Stimulated activated CD8-positive, alpha-beta memory T cell treated with anti-CD3 and anti-CD28 coated beads, Interleukin-4, amount 100 ng/mL, for 48 hours (primary cell): Measurements from ENCODE around the gene ABCC1.

Experiments used
- DNase-seq: peaks from one replicate; pipeline ENCODE4 v3.0.0-alpha.2; 2020

Gene ABCC1

DNA sequence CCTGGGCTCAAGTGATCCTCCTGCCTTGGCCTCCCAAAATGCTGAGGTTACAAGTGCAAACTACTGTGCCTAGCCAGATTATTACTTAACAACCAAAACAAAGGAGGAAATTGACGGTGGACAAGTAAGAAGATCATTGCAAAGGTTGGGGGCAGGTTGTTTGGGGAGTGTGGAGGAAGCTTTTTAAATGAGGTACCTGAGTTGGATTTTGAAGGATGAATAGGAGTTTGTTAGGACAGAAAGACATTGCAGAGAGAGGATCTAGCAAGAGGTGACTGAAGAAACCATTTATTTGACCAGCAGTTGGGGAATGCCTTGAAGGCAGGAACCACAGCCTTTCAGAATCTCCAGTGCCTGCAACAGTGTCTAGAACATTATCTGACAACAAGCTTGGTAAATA is 51.3 kb downstream of the ABCC1 start:
- no peak for DNase-seq

GRCh38 chr16:16001596-16002255 is 52.3 kb downstream of the ABCC1 start:
- no peak for DNase-seq

- no peak for DNase-seq
Measured at GRCh38 chr16:16003719-16004313, 54.4 kb downstream of the ABCC1 start.

DNA sequence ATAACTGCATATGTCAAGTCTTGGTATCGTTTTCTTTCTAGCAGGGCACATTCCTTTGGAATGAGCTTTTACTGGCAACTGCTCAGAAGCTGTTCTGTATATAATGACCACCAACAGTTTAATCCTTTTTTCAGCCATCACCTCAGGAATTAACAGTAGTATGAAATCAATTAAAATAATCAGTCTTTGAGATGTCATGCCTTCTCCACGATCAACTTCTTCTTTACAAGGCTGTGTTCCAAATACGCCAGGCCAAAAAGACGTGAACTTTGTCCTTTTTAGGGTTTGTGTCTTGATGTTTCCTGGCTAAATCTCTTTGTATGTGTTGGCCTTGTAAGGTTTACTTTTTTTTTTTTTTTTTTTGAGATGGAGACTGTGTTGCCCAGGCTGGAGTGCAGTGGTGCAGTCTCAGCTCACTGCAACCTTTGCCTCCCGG is 54.9 kb downstream of the ABCC1 start:
- no peak for DNase-seq

DNA sequence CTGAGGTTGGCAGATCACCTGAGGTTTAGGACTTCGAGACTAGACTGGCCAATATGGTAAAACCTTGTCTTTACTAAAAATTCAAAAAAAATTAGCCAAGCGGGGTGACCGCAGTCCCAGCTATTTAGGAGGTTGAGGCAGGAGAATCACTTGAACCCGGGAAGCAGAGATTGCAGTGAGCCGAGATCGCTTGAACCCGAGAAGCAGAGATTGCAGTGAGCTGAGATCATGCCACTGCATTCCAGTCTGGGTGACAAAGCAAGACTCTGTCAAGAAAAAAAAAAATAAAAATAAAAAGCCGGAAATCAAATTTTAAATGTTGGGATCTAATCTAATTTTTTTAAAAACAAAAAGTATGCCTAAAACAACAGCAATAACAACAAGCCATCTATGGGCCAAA is 56.3 kb downstream of the ABCC1 start:
- DNase-seq = no peak

DNA sequence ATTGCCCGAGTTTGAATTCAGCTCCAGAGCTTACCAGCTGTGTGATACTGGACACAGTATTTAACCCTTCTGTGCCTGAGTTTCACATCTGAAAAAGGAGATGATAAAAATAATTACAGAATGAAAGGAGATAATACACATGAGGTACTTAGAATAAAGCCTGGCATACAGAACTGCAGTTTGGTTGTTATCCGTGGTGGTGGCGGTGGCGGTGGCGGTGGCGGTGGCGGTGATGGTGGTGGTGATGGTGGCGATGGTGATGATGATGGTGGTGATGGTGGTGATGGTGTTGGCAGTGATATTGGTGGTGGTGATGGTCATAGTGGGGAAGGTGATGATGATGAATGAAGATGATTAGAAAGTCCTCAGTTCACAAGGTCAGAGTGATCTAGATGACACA is 57.2 kb downstream of the ABCC1 start:
- no peak for DNase-seq

DNA sequence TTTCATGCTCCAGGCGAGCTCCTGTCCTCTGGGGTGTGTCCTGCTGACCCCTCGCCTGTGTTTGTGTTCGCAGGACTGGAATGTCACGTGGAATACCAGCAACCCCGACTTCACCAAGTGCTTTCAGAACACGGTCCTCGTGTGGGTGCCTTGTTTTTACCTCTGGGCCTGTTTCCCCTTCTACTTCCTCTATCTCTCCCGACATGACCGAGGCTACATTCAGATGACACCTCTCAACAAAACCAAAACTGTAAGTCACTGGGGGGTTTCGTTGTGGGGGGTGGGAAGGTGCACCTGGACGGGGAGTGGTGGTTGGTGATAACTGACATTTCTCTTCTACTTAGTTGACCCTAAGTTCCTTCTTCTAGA is 58.3 kb downstream of the ABCC1 start:
- no peak for DNase-seq

DNA sequence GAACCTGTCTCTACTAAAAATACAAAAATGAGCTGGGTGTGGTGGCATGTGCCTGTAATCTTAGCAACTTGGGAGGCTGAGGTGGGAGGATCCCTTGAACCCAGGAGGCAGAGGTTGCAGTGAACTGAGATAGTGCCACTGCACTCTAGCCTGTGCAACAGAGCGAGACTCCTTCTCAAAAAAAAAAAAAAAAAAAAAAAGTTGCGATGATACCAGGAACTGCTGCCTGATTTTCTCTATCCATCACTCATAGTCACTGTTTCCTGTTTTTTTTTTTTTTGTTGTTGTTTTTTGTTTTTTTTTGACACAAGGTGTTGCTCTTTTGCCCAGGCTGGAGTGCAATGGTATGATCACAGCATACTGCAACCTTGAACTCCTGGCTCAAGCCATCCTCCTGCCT is 59.2 kb downstream of the ABCC1 start:
- DNase-seq = no peak

- DNase-seq = no peak
Measured at GRCh38 chr16:16009401-16009800, 60.0 kb downstream of the ABCC1 start.

DNA sequence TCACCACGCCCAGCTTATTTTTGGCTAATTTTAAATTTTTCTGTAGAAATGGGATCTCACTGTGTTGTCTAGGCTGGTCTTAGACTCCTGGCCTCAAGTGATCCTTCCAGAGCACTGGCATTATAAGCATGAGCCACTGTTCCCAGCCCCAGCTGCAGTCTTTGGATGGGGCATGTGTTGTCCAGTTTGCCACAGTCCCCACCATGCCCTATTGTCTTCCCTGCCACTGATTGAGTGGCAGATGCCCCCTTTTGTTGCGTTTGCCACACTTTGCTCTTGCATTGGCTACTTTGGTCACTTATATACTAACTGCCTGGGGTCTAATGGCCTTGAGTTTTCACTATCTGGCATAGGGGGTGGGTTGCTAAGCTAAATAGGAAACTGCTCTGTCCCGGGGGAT is 60.8 kb downstream of the ABCC1 start:
- no peak for DNase-seq

GRCh38 chr16:16012144-16012543 is 62.7 kb downstream of the ABCC1 start:
- no peak for DNase-seq

GRCh38 chr16:16013812-16014211 is 64.4 kb downstream of the ABCC1 start:
- no peak for DNase-seq

- DNase-seq = no peak
Measured at GRCh38 chr16:16014329-16015224, 65.2 kb downstream of the ABCC1 start.

DNA sequence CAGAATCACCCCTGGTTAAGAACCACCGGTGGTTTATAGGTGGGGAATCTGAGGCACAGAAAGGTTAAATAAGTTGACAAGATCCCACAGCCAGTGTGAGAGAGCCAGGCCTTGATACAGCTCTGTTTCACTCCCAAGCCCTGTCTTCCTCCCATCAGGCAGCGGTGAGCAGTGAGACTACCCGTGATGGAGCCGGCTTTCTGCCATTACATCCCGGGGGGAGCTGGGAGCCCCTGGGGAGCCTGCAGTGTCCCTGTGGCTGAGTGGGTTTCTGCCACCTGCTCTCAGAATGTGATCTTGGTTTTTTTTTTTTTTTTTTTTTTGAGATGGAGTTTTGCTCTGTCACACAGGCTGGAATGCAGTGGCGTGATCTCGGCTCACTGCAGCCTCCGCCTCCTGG is 66.4 kb downstream of the ABCC1 start:
- DNase-seq = no peak

DNA sequence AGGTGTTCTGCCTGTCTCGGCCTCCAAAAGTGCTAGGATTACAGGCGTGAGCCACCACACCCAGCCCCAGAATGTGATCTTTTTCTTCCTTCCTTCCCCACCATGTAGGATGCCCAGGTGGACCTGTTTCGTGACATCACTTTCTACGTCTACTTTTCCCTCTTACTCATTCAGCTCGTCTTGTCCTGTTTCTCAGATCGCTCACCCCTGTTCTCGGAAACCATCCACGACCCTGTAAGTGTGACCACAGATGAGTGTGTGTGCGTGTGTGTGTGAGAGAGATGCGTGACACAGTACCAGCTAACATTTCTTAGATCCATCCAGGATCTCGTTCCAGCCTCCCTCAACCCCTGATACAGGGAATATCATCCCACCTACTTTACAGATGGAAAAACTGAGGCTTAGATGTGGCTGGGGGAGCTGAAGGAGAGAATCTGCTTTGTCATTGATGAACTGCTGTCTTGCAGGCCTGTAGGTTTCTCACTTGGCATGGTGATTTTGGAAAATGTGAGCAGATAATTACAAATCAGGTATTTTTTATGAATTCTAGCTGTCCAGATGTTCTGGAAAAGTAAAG is 67.1 kb downstream of the ABCC1 start:
- DNase-seq = peak; percentile 41

GRCh38 chr16:16017812-16018211 is 68.4 kb downstream of the ABCC1 start:
- DNase-seq = no peak

DNA sequence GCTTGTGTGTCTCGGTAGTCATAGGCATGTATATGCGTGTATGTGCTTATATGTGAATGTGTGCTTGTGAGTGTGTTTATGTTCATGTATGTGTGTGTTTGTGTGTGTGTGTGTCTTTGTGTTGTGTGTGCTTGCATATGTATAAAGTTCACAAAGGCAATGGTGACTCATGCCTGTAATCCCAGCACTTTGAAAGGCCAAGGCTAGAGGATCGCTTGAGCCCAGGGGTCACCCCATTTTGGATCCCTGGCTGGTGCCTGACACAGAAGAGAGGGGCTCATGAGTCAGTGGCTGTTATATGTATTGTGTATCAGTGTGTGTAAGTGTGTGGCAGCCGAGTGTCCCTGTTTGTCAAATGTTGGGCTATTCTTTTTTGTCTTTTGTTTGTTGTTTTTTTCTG is 69.3 kb downstream of the ABCC1 start:
- DNase-seq = no peak

DNA sequence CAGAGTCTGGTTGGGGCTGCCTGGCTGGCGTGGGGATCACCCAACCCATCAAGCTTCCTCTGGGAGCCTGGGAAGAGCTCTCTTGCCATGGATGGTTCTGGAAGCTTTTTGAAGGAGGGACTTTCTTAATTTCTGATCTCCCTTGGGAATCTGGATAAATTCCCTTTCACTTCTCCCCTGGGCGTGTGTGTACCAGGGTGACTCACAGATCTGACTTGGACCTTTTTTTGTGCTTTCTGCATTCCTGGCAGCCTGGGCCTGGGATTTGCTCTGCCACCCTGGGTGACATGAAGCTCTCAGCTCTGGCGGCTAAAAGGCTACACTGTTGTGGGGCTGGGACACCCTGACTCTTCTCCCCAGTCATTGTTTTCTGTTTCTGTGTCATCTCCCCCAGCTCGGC is 70.1 kb downstream of the ABCC1 start:
- DNase-seq = no peak

DNA sequence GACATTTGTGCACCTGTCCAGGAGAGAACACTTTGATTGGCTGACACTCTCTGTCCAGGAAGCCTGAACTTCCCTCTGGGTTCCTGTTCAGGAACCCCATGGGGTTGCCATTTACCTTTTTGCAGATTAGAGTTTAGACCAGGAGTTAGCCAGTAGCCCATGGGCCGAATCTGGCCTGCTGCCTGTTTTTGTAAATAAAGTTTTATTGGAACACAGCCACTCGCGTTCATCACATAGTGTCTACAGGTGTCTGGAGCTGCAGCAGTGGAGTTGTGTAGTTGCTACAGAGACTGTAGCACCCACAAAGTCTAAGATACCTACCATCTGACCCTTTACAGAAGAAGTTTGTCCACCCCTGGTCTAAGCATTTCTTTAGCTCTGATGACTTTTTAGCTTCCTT is 70.9 kb downstream of the ABCC1 start:
- DNase-seq = no peak

DNA sequence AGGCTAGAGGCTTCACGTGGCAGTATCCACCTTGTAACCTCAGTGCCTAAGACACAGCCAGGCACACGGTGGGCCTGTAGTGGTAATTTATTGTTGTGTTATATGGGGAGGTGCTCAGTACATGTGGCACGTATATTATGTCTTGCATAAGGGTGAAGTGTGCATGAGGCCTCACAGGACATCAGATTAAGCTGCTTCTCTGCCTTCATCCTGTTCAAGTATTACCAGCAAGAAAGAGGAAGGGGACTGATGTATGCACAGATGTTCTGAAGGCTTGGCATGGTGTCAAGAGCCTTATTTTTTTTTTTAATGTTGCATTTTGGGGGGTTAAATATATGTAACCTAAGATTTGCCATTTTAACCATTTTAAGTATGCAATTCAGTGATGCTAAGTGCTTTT is 71.6 kb downstream of the ABCC1 start:
- DNase-seq = no peak

DNA sequence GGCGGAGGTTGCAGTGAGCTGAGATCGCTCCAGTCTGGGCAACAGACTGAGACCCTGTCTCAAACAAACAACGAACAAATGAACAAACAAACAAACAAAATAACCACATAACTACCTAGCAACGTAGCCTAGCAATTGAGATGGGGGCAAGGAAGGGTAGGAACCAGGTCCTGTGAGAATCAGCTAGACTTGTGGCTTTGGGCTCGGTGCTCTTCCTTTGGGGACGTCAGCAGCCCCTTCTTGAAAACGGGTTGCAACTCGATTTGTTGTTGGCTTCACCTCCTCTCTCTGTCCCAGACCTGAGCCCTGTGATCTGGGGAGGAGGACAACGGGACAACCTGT is 72.2 kb downstream of the ABCC1 start:
- DNase-seq = no peak

- no peak for DNase-seq
Measured at GRCh38 chr16:16021988-16022682, 72.7 kb downstream of the ABCC1 start.

DNA sequence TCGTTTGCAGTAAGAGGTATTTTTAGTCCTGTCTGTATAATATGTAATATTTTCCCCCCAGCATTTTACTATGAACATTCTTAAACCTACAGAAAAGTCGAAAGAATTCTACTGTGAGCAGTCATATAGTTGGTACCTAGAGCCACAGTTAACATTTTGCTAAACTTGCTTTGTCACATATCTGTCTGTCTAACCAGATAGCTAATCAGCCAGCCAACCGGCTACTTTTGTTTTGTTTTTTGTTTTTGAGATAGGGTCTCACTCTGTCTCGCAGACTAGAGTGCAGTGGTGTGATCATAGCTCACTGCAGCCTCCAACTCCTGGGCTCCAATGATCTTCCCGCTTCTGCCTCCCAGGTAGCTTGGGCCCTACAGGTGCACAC is 73.3 kb downstream of the ABCC1 start:
- no peak for DNase-seq
